GM19238 (cell line): ENCODE data around the gene PHACTR1.
"Not testable (repeated sequence)": the region's sequence is repeated elsewhere in the genome, so short reads cannot be mapped to it uniquely, and the experiment has no call there.

ENCODE experiments used
- DNase-seq: peaks from one replicate; pipeline ENCODE4 v3.0.0; 2011; ENCODE audit warnings: low spot score; ENCODE audit not compliant: insufficient read length

PHACTR1 gene

DNA sequence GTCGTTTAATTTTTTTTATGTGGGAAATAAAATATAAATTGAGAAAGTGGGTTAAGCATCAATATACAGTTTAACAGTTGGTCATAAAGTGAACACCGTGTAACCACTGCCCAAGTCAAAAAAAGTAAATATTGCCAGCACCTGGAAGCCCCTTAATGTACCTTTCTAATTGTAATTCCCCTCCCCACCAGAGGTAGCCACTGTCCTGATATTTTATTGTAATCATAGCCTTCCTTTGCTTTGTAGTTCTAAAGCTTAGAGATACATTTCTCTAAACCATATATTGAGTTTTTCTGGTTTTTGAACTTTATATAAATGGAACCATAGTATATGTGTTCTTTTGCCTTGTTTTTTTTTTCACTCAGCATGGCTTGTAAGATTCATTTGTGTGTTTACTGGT lies 431.2 kb downstream of the PHACTR1 start:
- DNase-seq: no peak

DNA sequence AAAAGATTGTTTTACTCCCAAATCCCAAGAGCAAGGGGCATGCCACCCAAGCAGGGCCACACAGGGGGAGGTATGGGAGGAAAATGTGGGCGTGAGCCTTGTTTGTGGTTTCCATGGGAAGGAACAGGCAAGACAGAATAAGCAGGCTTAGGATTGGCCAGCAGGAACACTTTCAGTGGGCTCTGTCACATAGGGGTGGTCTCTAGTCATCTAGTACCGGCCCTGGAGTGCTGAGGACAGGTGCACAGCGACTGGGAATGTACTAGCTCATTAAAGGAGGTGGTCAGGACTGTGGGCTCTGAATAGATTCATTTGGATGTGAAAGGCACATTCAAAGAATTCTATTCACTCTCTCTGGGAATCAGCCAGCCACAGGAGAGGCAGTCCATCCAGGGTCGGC lies 436.2 kb downstream of the PHACTR1 start:
- DNase-seq: no peak

DNA sequence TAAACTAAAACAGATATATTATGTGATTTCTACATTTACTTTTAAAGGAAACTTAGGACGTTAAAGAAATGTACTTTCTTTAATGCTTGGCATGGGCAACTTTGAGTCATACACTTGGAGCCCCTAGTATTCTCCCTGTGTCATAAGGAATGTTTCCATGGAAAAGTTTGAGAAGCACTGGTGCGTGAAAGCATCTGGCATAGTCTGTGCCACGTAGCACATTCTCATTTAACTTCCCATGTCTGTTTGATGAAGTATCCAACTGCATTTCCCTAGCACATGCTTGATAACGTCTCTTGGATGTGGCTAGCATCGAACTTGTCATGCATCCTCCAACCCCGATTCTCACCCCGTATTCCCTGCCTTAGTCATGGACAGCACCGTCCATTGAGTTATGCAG lies 439.8 kb downstream of the PHACTR1 start:
- no peak for DNase-seq

DNA sequence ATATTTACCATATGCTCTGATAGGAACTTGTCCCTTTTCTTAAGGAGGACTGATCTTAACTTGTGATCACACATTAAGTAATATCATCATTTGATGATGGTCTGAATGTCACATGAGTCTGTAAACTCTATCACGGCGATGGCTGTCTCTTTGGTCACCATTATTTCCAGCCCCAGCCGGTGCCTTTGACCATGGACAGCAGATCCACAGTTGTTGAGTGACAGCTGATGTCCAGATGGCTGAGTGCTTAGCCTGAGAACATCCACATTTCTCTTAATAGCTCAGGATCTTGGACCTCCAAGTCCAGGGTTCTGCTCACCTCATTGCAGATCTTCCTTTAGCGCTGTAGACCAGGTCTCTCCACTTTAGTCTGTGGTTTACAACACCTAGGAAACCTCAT lies 440.7 kb downstream of the PHACTR1 start:
- no peak for DNase-seq

DNA sequence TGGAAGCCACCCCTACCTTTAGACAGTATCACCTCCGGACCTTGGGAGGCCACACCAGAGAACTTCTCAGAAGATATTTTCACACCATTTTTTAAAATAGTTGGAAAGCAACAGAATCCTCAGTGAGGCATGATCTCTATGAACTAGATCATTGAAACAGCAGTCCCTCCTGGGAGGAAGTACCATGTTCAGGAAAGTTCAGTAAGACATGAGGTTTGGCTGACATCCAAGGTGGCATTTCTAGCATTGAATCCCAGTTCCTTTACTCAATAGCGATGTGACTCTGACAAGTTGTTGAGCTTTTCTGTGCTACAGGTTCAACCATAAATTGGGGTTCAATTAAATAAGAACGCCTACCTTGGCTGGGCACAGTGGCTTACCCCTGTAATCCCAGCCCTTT lies 442.7 kb downstream of the PHACTR1 start:
- no peak for DNase-seq

DNA sequence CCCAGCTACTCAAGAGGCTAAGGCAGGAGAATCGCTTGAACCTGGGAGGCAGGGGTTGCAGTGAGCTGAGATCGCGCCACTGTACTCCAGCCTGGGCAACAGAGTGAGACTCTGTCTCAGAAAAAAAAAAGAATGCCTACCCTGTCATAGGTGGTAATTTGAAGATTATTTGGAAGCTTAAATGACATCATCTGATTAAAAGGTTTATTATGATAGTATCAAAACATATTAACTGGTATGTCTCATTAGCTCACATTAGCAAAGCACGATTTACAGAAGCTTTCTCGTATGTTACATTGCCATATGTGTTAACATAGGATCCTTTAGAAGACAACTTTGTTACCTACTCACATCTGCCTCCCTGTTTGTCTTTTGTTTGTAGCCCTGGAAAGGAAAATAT lies 443.3 kb downstream of the PHACTR1 start:
- DNase-seq: not testable (repeated sequence)

DNA sequence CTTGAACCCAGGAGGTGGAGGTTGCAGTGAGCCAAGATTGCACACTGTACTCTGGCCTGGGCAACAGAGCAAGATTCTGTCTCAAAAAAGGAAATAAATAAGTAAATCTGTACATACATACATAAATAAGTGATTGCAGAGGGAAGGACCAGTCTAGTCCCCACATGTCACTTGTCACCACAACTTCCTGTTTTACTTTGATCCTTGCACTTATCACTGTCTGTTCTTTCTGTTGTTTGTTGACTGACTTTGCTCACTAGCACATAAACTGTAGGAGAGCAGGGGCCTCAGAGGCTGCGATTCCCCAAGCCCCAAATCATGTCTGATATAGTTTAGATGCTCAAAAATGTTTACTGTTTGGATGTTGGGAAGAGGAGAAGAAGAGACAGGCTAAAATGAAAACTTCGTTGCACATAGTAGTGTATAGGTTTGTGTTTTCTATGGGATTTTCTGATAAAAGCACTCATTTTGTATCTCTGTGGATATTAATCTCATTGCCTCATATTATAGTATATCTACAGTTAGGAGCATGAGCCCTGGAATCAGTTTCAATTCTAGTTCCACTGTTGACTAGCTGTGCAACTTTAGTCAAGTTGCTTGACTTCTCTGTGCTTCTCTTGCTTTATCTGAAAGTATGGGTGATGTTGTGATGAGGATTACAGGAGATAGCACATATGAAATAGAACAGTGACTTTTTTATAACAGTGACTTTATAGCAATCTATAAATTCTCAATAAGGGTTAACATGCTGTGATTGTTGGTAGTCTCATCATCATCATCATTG lies 446.8 kb downstream of the PHACTR1 start:
- no peak for DNase-seq

GRCh38 chr6:13164291-13164690 lies 447.7 kb downstream of the PHACTR1 start:
- no peak for DNase-seq

GRCh38 chr6:13165502-13166172 lies 449.1 kb downstream of the PHACTR1 start:
- DNase-seq: no peak

- no peak for DNase-seq
These were observed 449.7 kb downstream of the PHACTR1 start for GRCh38 chr6:13166269-13166668.

- no peak for DNase-seq
These were observed 450.3 kb downstream of the PHACTR1 start for GRCh38 chr6:13166916-13167315.

DNA sequence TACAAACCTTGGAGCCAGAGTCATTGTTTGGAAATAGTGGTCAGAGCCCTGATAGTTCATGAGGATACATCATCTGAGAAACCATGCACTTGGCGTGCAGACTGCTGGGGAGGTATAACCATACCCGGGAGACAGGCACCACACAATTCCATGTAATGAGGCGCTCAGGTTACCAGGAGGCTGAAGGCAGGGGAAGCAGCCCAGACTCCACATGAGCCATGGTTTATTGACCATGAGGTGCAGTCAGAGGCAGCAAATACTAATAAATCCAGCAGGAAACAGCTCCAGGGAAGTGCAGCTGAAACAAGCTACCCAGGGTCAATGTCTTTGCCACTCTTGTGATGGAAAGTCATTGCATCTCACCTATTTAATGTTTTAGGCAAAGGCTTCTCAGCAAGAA lies 455.7 kb downstream of the PHACTR1 start:
- no peak for DNase-seq

DNA sequence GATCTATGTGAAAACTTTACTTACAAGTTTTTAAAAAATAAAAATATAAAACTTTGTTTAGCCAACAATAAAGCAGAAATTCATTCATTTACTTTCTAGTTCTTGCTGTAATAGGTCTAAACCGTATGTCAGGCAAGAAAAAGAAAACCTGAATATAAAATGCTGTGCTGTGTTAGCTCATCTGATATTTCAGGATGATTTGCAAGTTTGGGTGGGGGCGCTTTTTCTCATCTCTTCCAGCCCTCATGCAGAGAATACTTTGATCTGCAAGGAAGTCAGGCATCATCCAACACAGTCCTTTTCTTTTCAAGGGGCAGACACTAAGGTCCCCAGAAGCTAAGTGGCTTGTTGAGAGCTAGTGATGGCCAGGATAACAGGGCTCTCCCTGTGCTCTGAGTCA lies 458.5 kb downstream of the PHACTR1 start:
- no peak for DNase-seq

DNA sequence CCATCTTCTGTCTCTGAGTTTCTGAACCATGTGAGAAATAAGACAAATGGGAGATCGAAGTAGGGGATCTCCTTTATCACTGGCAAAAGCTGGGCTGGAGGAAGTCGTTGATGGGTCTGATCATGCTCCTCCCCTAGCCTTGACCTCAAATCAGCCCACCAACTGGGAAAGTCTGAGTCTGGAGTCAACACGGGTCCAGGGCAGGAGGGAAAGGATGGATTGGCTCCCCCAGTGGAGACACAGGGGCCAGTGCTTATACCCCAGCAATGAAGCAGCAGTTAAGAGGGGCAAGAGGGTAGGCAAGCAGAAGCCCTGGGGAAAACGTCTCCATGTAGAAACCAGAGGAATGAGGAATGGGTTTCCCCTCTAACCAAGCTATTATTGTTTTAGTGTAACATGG lies 459.2 kb downstream of the PHACTR1 start:
- no peak for DNase-seq

- no peak for DNase-seq
These were observed 461.1 kb downstream of the PHACTR1 start for GRCh38 chr6:13177664-13178063.

- no peak for DNase-seq
These were observed 461.5 kb downstream of the PHACTR1 start for GRCh38 chr6:13178107-13178506.

DNA sequence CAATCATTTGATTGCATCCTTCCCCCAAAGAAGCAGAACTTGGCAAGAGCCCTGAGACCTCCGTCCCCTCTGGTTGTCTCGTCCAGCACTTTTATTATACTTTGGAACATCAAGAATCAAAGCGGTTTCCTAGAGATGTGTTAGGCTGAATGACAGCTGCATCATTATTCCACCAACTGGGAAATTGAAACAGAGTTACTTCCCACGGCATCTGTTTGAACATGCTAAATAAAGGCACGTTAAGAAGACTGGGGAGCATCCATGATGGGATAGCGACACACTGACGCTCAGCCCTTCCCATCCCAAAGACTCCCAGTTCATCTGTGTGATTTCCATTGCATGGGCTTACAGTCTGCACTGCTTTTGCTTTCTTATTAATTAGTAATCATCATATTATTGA lies 464.0 kb downstream of the PHACTR1 start:
- DNase-seq: no peak

GRCh38 chr6:13181393-13181792 lies 464.8 kb downstream of the PHACTR1 start:
- no peak for DNase-seq

- no peak for DNase-seq
These were observed 467.0 kb downstream of the PHACTR1 start for GRCh38 chr6:13183415-13184088.

DNA sequence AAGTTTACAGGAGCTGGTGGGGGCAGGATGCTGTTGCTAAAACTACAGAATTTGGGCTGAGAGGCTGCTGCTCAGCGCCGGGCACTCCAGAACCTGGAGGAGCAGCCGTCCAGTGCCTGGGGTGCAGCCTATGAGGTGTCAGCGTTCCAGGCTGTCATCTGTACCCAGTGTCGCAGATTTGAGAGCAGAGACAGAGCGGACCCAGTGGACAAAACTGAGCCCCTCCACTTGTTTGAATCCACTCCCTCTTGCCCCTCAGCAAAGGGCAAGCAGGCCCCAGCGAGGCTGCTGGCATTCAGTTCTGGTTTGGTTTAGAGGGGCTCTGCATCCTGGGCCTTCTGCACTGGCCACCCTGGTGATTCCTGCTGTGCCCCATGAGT lies 467.5 kb downstream of the PHACTR1 start:
- DNase-seq: no peak

- no peak for DNase-seq
These were observed 468.0 kb downstream of the PHACTR1 start for GRCh38 chr6:13184547-13184946.

DNA sequence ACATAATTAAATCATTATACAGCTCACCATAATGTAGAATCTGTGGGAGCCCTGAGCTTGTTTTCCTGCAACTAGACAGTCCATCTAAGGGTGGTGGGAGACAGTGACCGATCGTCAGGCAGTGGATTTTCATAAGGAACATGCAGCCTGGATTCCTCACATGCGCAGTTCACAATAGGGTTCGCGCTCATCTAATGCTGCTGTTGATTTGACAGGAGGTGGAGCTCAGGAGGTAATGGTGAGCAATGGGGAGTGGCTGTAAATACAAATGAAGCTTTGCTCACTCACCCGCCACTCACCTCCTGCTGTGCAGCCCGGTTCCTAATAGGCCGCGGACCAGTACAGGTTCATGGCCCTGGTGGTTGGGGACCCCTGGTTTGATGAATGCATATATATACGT lies 470.3 kb downstream of the PHACTR1 start:
- DNase-seq: no peak

- no peak for DNase-seq
These were observed 471.1 kb downstream of the PHACTR1 start for GRCh38 chr6:13187692-13188091.
